HEK293T (cell line): Measurements from ENCODE around the gene XPNPEP2.

Experiments
- FOXA1 ChIP-seq: fragments of 450-650 bp; IDR thresholded peaks from 2 replicates; pipeline ENCODE4 v1.6.1; 2016; ENCODE audit warnings: mild to moderate bottlenecking
- FOXM1 ChIP-seq: fragments of 450-650 bp; IDR thresholded peaks from 2 replicates; pipeline ENCODE4 v1.6.1; 2017; ENCODE audit warnings: mild to moderate bottlenecking, borderline replicate concordance
- TARDBP ChIP-seq: fragments of 450-650 bp; IDR thresholded peaks from 2 replicates; pipeline ENCODE4 v1.6.1; 2016

DNA sequence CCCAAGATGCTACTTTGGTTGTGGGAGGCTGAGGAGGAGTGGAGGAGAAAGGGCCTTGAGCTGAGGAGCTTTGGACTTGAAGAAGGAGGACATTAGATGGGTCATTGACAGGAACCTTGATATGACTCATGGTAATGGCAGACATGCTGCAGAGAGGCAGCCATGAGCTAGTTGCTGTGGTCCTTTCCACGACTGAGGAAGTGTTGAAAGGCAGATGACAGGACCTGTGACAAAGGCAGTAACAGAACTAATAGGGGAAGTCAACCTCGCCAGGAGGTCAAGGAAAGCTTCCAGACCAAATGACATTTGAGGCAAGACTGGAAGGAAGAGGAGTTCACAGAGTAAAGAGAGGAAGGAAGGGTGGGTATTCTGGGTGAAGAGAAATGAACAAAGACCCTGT is 7.6 kb upstream of the XPNPEP2 start:
- TF ChIP-seq FOXM1, result no peak
- TF ChIP-seq TARDBP, result no peak
- TF ChIP-seq FOXA1, result no peak
